ENCODE data around the gene SENP5.

DNA sequence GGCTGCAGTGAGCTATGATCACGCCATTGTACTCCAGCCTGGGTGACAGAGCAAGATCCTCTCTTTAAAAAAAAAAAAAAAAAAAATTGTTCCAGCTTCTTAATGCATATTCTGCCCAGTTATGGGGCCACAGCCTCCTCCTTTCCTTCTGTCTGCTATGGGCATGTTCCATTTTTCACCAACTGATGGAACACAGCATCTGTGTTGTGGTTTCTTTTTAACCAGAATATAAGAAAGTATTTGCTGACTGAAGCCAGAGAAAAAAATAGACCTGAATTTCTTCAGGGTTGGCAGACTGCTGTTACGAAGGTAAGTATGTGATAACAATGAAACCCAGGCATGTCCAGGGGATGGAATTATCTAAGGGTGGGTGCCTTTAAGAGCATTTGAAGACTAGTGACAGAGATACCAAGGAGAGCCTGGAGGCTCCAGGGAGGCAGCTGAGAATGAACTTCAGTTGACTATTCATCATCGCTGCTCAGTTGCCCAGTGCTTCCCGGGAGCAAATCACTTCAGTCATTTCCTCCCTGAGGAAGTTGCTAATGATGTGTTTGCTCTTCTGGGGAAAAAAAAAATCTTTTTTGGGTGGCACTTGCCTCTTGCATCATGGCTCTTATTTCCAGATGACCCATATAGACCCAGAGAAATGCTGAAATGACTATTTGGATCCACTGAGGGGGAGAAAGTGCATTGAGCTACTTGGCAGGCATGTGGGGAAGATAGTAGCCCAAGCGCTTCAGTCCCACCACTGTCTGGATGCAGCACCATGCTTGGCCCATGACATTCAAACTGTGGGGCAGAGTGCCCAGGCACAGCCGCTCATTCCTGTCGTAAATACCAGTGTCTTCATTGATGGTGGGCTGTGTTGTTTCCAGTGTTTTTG is 60.1 kb downstream of the SENP5 start:
- TF ChIP-seq, protein P1, sequence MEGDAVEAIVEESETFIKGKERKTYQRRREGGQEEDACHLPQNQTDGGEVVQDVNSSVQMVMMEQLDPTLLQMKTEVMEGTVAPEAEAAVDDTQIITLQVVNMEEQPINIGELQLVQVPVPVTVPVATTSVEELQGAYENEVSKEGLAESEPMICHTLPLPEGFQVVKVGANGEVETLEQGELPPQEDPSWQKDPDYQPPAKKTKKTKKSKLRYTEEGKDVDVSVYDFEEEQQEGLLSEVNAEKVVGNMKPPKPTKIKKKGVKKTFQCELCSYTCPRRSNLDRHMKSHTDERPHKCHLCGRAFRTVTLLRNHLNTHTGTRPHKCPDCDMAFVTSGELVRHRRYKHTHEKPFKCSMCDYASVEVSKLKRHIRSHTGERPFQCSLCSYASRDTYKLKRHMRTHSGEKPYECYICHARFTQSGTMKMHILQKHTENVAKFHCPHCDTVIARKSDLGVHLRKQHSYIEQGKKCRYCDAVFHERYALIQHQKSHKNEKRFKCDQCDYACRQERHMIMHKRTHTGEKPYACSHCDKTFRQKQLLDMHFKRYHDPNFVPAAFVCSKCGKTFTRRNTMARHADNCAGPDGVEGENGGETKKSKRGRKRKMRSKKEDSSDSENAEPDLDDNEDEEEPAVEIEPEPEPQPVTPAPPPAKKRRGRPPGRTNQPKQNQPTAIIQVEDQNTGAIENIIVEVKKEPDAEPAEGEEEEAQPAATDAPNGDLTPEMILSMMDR (IDR thresholded peaks at IDR 0.05 in 2 of 3, conservative IDR thresholded peaks at IDR 0.05 in 1 of 3; ENCODE audit: insufficient read depth in 2 of 3, low read depth in 1 of 3, low read length in 3 of 3), result no peak
- TF ChIP-seq ELF1 (tag; IDR thresholded peaks at IDR 0.05) (no peak), EP300 (IDR thresholded peaks at IDR 0.05; ENCODE audit: low read length) (no peak), CEBPB (tag; IDR thresholded peaks at IDR 0.05) (no peak), SPI1 (IDR thresholded peaks at IDR 0.05; ENCODE audit: borderline replicate concordance, low read depth, low read length) (no peak), NFYB (IDR thresholded peaks at IDR 0.05; ENCODE audit: extremely low read depth, insufficient read length) (no peak), ZNF121 (CRISPR knock-in tag; conservative IDR thresholded peaks at IDR 0.05) (no peak), CBX1 (IDR thresholded peaks at IDR 0.05; ENCODE audit: low read depth) (no peak), ZNF75A (CRISPR knock-in tag; IDR thresholded peaks at IDR 0.05) (no peak)
- TF ChIP-seq, protein P2, sequence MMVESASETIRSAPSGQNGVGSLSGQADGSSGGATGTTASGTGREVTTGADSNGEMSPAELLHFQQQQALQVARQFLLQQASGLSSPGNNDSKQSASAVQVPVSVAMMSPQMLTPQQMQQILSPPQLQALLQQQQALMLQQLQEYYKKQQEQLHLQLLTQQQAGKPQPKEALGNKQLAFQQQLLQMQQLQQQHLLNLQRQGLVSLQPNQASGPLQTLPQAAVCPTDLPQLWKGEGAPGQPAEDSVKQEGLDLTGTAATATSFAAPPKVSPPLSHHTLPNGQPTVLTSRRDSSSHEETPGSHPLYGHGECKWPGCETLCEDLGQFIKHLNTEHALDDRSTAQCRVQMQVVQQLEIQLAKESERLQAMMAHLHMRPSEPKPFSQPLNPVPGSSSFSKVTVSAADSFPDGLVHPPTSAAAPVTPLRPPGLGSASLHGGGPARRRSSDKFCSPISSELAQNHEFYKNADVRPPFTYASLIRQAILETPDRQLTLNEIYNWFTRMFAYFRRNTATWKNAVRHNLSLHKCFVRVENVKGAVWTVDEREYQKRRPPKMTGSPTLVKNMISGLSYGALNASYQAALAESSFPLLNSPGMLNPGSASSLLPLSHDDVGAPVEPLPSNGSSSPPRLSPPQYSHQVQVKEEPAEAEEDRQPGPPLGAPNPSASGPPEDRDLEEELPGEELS (CRISPR knock-in tag; IDR thresholded peaks at IDR 0.05; ENCODE audit: borderline replicate concordance), result no peak
- TF ChIP-seq, protein P3, sequence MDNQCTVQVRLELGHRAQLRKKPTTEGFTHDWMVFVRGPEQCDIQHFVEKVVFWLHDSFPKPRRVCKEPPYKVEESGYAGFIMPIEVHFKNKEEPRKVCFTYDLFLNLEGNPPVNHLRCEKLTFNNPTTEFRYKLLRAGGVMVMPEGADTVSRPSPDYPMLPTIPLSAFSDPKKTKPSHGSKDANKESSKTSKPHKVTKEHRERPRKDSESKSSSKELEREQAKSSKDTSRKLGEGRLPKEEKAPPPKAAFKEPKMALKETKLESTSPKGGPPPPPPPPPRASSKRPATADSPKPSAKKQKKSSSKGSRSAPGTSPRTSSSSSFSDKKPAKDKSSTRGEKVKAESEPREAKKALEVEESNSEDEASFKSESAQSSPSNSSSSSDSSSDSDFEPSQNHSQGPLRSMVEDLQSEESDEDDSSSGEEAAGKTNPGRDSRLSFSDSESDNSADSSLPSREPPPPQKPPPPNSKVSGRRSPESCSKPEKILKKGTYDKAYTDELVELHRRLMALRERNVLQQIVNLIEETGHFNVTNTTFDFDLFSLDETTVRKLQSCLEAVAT (IDR thresholded peaks at IDR 0.05), result no peak

All from K562 (cell line).